WTC11 (cell line): ENCODE data around the gene PPP4R3B.

Experiments used
- ARID4B ChIP-seq: sonication (generic); formaldehyde crosslinking; IDR thresholded peaks from 2 replicates; pipeline ENCODE4 v1.8.0; 2023; ENCODE audit warnings: missing genetic modification reagents, mild to moderate bottlenecking, borderline replicate concordance
- CTCF ChIP-seq: fragments of 200-600 bp; IDR thresholded peaks from 2 replicates; pipeline ENCODE4 v1.8.0; 2022; ENCODE audit warnings: antibody characterized with exemption
- ELF4 ChIP-seq: sonication (generic); formaldehyde crosslinking; IDR thresholded peaks from 2 replicates; pipeline ENCODE4 v1.8.1; 2022; ENCODE audit warnings: low read depth, mild to moderate bottlenecking, moderate library complexity, missing genetic modification reagents
- FOXP1 ChIP-seq: sonication (generic); formaldehyde crosslinking; IDR thresholded peaks from 2 replicates; pipeline ENCODE4 v1.8.0; 2022; ENCODE audit warnings: missing genetic modification reagents, mild to moderate bottlenecking, moderate library complexity, borderline replicate concordance
- GRHL2 ChIP-seq: fragments of 250-450 bp; sonication (Bioruptor Pico); IDR thresholded peaks from 2 replicates; pipeline ENCODE4 v1.8.0; 2022; ENCODE audit warnings: mild to moderate bottlenecking, moderate library complexity; ENCODE audit not compliant: insufficient replicate concordance, severe bottlenecking
- HMGXB4 ChIP-seq: sonication (generic); formaldehyde crosslinking; IDR thresholded peaks from 2 replicates; pipeline ENCODE4 v1.8.1; 2023; ENCODE audit warnings: mild to moderate bottlenecking, moderate library complexity, missing genetic modification reagents
- MLX ChIP-seq: sonication (generic); formaldehyde crosslinking; IDR thresholded peaks from 2 replicates; pipeline ENCODE4 v1.8.1; 2023; ENCODE audit warnings: mild to moderate bottlenecking, missing genetic modification reagents, moderate library complexity
- PRRX2 ChIP-seq: fragments of 250-450 bp; sonication (Bioruptor Pico); IDR thresholded peaks from 2 replicates; pipeline ENCODE4 v1.8.0; 2021; ENCODE audit warnings: mild to moderate bottlenecking
- RORB ChIP-seq: fragments of 250-450 bp; sonication (Bioruptor Pico); IDR thresholded peaks from 2 replicates; pipeline ENCODE4 v1.9.0; 2021; ENCODE audit warnings: mild to moderate bottlenecking
- SMAD3 ChIP-seq: sonication (generic); formaldehyde crosslinking; IDR thresholded peaks from 2 replicates; pipeline ENCODE4 v1.8.0; 2022; ENCODE audit warnings: missing genetic modification reagents, mild to moderate bottlenecking, borderline replicate concordance
- SP1 ChIP-seq: sonication (generic); formaldehyde crosslinking; conservative IDR thresholded peaks from 2 replicates; pipeline ENCODE4 v1.8.1; 2022; ENCODE audit warnings: missing genetic modification reagents
- ZNF263 ChIP-seq: sonication (generic); formaldehyde crosslinking; IDR thresholded peaks from 2 replicates; pipeline ENCODE4 v1.8.1; 2022; ENCODE audit warnings: low read depth, mild to moderate bottlenecking, moderate library complexity, missing genetic modification reagents

DNA sequence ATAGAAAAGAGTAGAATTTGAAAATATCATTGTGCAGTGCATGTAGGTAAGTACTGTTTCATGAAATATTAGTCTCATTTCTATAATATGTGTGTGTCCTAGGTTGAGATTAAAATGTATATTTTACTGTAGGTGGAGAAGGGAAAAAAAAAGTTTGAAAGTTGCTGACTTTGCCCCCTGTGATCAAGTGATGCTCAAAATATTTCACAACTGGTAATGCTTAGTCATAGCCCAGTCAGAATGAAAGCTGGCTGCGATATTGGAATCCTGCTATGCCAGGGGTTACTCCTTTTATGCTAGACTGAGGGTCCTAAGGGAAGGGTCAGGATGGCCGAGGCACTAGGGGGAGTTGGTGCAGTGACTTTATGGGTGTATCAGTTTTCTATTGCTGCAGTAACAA is 117.4 kb downstream of the PPP4R3B start:
- TF ChIP-seq SMAD3 (CRISPR knock-in tag) (no peak), CTCF (no peak), FOXP1 (no peak), GRHL2 (CRISPR knock-in tag) (no peak), MLX (CRISPR knock-in tag) (no peak), RORB (CRISPR knock-in tag) (no peak), ARID4B (CRISPR knock-in tag) (no peak), ZNF263 (CRISPR knock-in tag) (no peak), PRRX2 (CRISPR knock-in tag) (no peak), SP1 (CRISPR knock-in tag) (no peak), ELF4 (CRISPR knock-in tag) (no peak), HMGXB4 (no peak)
